CD4-positive, alpha-beta memory T cell (primary cell): ENCODE results near the gene SEMA5B. TPM values are rescaled to one million over a fixed set of nuclear protein-coding genes. Genes with fewer than 3 reads are reported as not detected.

ENCODE experiments used
- CTCF ChIA-PET: fragments of 350-600 bp; sonication (Branson Sonifier 250); formaldehyde crosslinking; loops from one replicate; lab custom pipeline; 2021; ENCODE audit warnings: inconsistent platforms; ENCODE audit not compliant: partially characterized antibody; lab: Charles Lee
- POLR2A ChIA-PET: fragments of 350-600 bp; sonication (Branson Sonifier 250); formaldehyde crosslinking; loops from one replicate; lab custom pipeline; 2021; ENCODE audit not compliant: partially characterized antibody; lab: Charles Lee
- DNase-seq, 5 donors: peaks; one replicate each; pipeline versions ENCODE4 v3.0.0 to v3.0.0-alpha.2; 2020 to 2022; ENCODE audit warnings: mixed read lengths in 1 of 5
- H3K27ac ChIP-seq: one replicate; pipeline ENCODE4 v1.7.0; 2013; ENCODE audit warnings: low read depth, low read length
- H3K27me3 ChIP-seq: 2 replicates; pipeline ENCODE4 v1.7.0; 2013; ENCODE audit warnings: mild to moderate bottlenecking, low read length, moderate library complexity; ENCODE audit not compliant: insufficient read depth
- H3K36me3 ChIP-seq: 2 replicates; pipeline ENCODE4 v1.7.0; 2013; ENCODE audit warnings: mild to moderate bottlenecking, low read length, moderate library complexity; ENCODE audit not compliant: insufficient read depth
- H3K4me1 ChIP-seq: 2 replicates; pipeline ENCODE4 v1.7.0; 2013; ENCODE audit warnings: mild to moderate bottlenecking, low read length, moderate library complexity; ENCODE audit not compliant: insufficient read depth
- H3K4me3 ChIP-seq, 2 donors: one replicate each; pipeline ENCODE4 v1.7.0; 2013; ENCODE audit warnings: low read length in 2 of 2, mild to moderate bottlenecking in 1 of 2
- H3K9me3 ChIP-seq, 2 donors: one replicate each; pipeline ENCODE4 v1.7.0; 2013; ENCODE audit warnings: low read length in 2 of 2, control low read depth in 1 of 2; ENCODE audit not compliant: control insufficient read depth in 1 of 2
- H3K27ac Mint-ChIP-seq, 7 donors: one replicate each; pipeline ENCODE4 v1.8.0; 2020 to 2021; ENCODE audit warnings: mixed read lengths in 7 of 7, mild to moderate bottlenecking in 6 of 7, inconsistent platforms in 3 of 7, moderate library complexity in 3 of 7
- H3K27me3 Mint-ChIP-seq, 2 donors: one replicate each; pipeline ENCODE4 v1.8.0; 2020 to 2021; ENCODE audit warnings: mixed read lengths in 2 of 2
- H3K36me3 Mint-ChIP-seq, 2 donors: one replicate each; pipeline ENCODE4 v1.8.0; 2020 to 2021; ENCODE audit warnings: mixed read lengths in 2 of 2, inconsistent platforms in 1 of 2, mild to moderate bottlenecking in 1 of 2
- H3K4me1 Mint-ChIP-seq, 4 donors: one replicate each; pipeline ENCODE4 v1.8.0; 2020 to 2021; ENCODE audit warnings: mixed read lengths in 4 of 4, mild to moderate bottlenecking in 1 of 4
- H3K4me3 Mint-ChIP-seq, 8 donors: one replicate each; pipeline ENCODE4 v1.8.0; 2020 to 2021; ENCODE audit warnings: mixed read lengths in 8 of 8, mild to moderate bottlenecking in 7 of 8, moderate library complexity in 6 of 8, inconsistent platforms in 3 of 8
- H3K9me3 Mint-ChIP-seq, 8 donors: one replicate each; pipeline ENCODE4 v1.8.0; 2020 to 2021; ENCODE audit warnings: mixed read lengths in 8 of 8, mild to moderate bottlenecking in 5 of 8, inconsistent platforms in 3 of 8, moderate library complexity in 1 of 8
- intact Hi-C: fragments of 100-400 bp; cut with micrococcal nuclease; formaldehyde crosslinking; loops from one replicate; pipeline ENCODE4 v1.15.1; 2023
- polyA plus RNA-seq, 2 donors: library from polyadenylated mRNA; unstranded; fragments of 300-500 nt; fragmentation: Illumina TruSeq; gene quantifications; one replicate each; pipeline ENCODE4 v1.2.3, GENCODE V29; 2021
- total RNA-seq, 2 experiments: library from RNA; stranded (reverse); gene quantifications; one replicate each; pipeline ENCODE4 v1.2.3, GENCODE V29; 2021

SEMA5B gene
- total and polyA plus RNA-seq, 4 experiments from 2014 or later: not detected

GRCh38 chr3:122956693-122957455 is 70.7 kb downstream of the SEMA5B start:
- no peak overlapping the region for H3K27ac ChIP-seq
- Mint-ChIP-seq H3K9me3 (peaks cover 0 to 2% (median 0%) of the 10 kb centered on the region in 8 donors), H3K27me3 (peaks cover 19 to 20% of the 10 kb centered on the region in 2 donors), H3K27ac (no peak overlapping the region), H3K4me3 (no peak overlapping the region), H3K4me1 (no peaks in the 10 kb centered on the region), H3K36me3 (no peaks in the 10 kb centered on the region)
- ChIA-PET POLR2A (no interaction called here), CTCF (no interaction called here)
- intact Hi-C loops: no loop called here
- no peaks in the 10 kb centered on the region for H3K4me1 ChIP-seq
- DNase-seq: no peak
- no peaks in the 10 kb centered on the region for H3K36me3 ChIP-seq
- no peak overlapping the region for H3K4me3 ChIP-seq
- H3K27me3 ChIP-seq: no peaks in the 10 kb centered on the region
- no peaks in the 10 kb centered on the region for H3K9me3 ChIP-seq

- no peaks in the 10 kb centered on the region for H3K4me1 ChIP-seq
- H3K4me1 Mint-ChIP-seq: no peaks in the 10 kb centered on the region
- no peaks in the 10 kb centered on the region for H3K36me3 Mint-ChIP-seq
- H3K9me3 ChIP-seq: no peaks in the 10 kb centered on the region
- H3K36me3 ChIP-seq: no peaks in the 10 kb centered on the region
- H3K4me3 ChIP-seq: no peak overlapping the region
- H3K27me3 Mint-ChIP-seq: peaks cover 15 to 17% of the 10 kb centered on the region in 2 donors
- no peak overlapping the region for H3K27ac Mint-ChIP-seq
- H3K4me3 Mint-ChIP-seq: no peak overlapping the region
- ChIA-PET POLR2A (no interaction called here), CTCF (no interaction called here)
- H3K27ac ChIP-seq: no peak overlapping the region
- intact Hi-C loops: no loop called here
- no peak for DNase-seq
- H3K9me3 Mint-ChIP-seq: peaks cover 0 to 2% (median 0%) of the 10 kb centered on the region in 8 donors
- H3K27me3 ChIP-seq: no peaks in the 10 kb centered on the region
Measured at GRCh38 chr3:122955916-122956692, 71.5 kb downstream of the SEMA5B start.

- Mint-ChIP-seq H3K27ac (no peak overlapping the region), H3K27me3 (peaks cover 10 to 14% of the 10 kb centered on the region in 2 donors), H3K4me1 (no peaks in the 10 kb centered on the region), H3K4me3 (no peak overlapping the region), H3K9me3 (no peaks in the 10 kb centered on the region), H3K36me3 (no peaks in the 10 kb centered on the region)
- Histone ChIP-seq H3K27me3 (no peaks in the 10 kb centered on the region), H3K9me3 (no peaks in the 10 kb centered on the region), H3K36me3 (no peaks in the 10 kb centered on the region), H3K27ac (no peak overlapping the region), H3K4me1 (no peaks in the 10 kb centered on the region), H3K4me3 (no peak overlapping the region)
- intact Hi-C loops: no loop called here
- ChIA-PET CTCF (interaction anchor here (1.1 to 1.4 kb wide), 2 partner anchors 9 to 75 kb away, joined by 3 to 6 read pairs; partner anchors contain the start of gene SEMA5B), POLR2A (no interaction called here)
- no peak for DNase-seq
Measured at GRCh38 chr3:122952520-122952919, 75.0 kb downstream of the SEMA5B start.

GRCh38 chr3:122948408-122948807 is 79.2 kb downstream of the SEMA5B start:
- no peak overlapping the region for H3K27ac Mint-ChIP-seq
- DNase-seq: no peak
- no peaks in the 10 kb centered on the region for H3K4me1 Mint-ChIP-seq
- no peaks in the 10 kb centered on the region for H3K9me3 Mint-ChIP-seq
- no peak overlapping the region for H3K4me3 ChIP-seq
- no peaks in the 10 kb centered on the region for H3K36me3 Mint-ChIP-seq
- CTCF ChIA-PET: no interaction called here
- H3K36me3 ChIP-seq: no peaks in the 10 kb centered on the region
- peaks cover 2 to 5% of the 10 kb centered on the region in 2 donors for H3K27me3 Mint-ChIP-seq
- H3K9me3 ChIP-seq: no peaks in the 10 kb centered on the region
- no peaks in the 10 kb centered on the region for H3K27me3 ChIP-seq
- POLR2A ChIA-PET: no interaction called here
- intact Hi-C loops: no loop called here
- H3K27ac ChIP-seq: no peak overlapping the region
- no peaks in the 10 kb centered on the region for H3K4me1 ChIP-seq
- no peak overlapping the region for H3K4me3 Mint-ChIP-seq

GRCh38 chr3:122947738-122948137 is 79.8 kb downstream of the SEMA5B start:
- ChIA-PET CTCF (no interaction called here), POLR2A (no interaction called here)
- no peaks in the 10 kb centered on the region for H3K4me1 ChIP-seq
- peaks cover 2 to 5% of the 10 kb centered on the region in 2 donors for H3K27me3 Mint-ChIP-seq
- intact Hi-C loops: no loop called here
- no peak overlapping the region for H3K27ac Mint-ChIP-seq
- H3K9me3 ChIP-seq: no peaks in the 10 kb centered on the region
- DNase-seq: no peak
- H3K27me3 ChIP-seq: no peaks in the 10 kb centered on the region
- H3K4me3 ChIP-seq: no peak overlapping the region
- no peak overlapping the region for H3K27ac ChIP-seq
- H3K36me3 ChIP-seq: no peaks in the 10 kb centered on the region
- no peaks in the 10 kb centered on the region for H3K4me1 Mint-ChIP-seq
- no peaks in the 10 kb centered on the region for H3K36me3 Mint-ChIP-seq
- no peak overlapping the region for H3K4me3 Mint-ChIP-seq
- no peaks in the 10 kb centered on the region for H3K9me3 Mint-ChIP-seq

GRCh38 chr3:122947196-122947595 is 80.4 kb downstream of the SEMA5B start:
- Histone ChIP-seq H3K4me3 (no peak overlapping the region), H3K36me3 (no peaks in the 10 kb centered on the region), H3K9me3 (no peaks in the 10 kb centered on the region), H3K27ac (no peak overlapping the region), H3K27me3 (no peaks in the 10 kb centered on the region), H3K4me1 (no peaks in the 10 kb centered on the region)
- Mint-ChIP-seq H3K4me3 (no peak overlapping the region), H3K9me3 (no peaks in the 10 kb centered on the region), H3K27ac (no peak overlapping the region), H3K27me3 (peaks cover 2 to 5% of the 10 kb centered on the region in 2 donors), H3K36me3 (no peaks in the 10 kb centered on the region), H3K4me1 (no peaks in the 10 kb centered on the region)
- no peak for DNase-seq
- CTCF ChIA-PET: interaction anchor here (1.0 kb wide), 1 partner anchor 10 kb away, joined by 3 read pairs; no protein-coding TSS in a partner anchor
- intact Hi-C loops: no loop called here
- POLR2A ChIA-PET: no interaction called here

GRCh38 chr3:122946185-122946584 is 81.4 kb downstream of the SEMA5B start:
- POLR2A ChIA-PET: no interaction called here
- no peaks in the 10 kb centered on the region for H3K4me1 ChIP-seq
- no peak overlapping the region for H3K27ac ChIP-seq
- no peaks in the 10 kb centered on the region for H3K36me3 ChIP-seq
- intact Hi-C loops: no loop called here
- H3K27me3 Mint-ChIP-seq: peaks cover 2 to 3% of the 10 kb centered on the region in 2 donors
- no peaks in the 10 kb centered on the region for H3K9me3 ChIP-seq
- H3K4me1 Mint-ChIP-seq: peaks cover 0 to 5% (median 0%) of the 10 kb centered on the region in 4 donors
- no peak for DNase-seq
- CTCF ChIA-PET: no interaction called here
- H3K4me3 ChIP-seq: no peak overlapping the region
- H3K27me3 ChIP-seq: no peaks in the 10 kb centered on the region
- no peak overlapping the region for H3K27ac Mint-ChIP-seq
- no peaks in the 10 kb centered on the region for H3K36me3 Mint-ChIP-seq
- no peaks in the 10 kb centered on the region for H3K9me3 Mint-ChIP-seq
- no peak overlapping the region for H3K4me3 Mint-ChIP-seq
